Activated CD4-positive, CD25-positive, alpha-beta regulatory T cell treated with anti-CD3 and anti-CD28 coated beads, Interleukin-2, amount 50 U/mL, for 16 hours (primary cell): ENCODE measurements around the gene USP4.
"Not testable (repeated sequence)": the region's sequence is repeated elsewhere in the genome, so short reads cannot be mapped to it uniquely, and the experiment has no call there.

ENCODE experiments used
- DNase-seq: peaks from one replicate; pipeline ENCODE4 v3.0.0-alpha.2; 2020; ENCODE audit warnings: low read depth, low spot score

The USP4 gene

DNA sequence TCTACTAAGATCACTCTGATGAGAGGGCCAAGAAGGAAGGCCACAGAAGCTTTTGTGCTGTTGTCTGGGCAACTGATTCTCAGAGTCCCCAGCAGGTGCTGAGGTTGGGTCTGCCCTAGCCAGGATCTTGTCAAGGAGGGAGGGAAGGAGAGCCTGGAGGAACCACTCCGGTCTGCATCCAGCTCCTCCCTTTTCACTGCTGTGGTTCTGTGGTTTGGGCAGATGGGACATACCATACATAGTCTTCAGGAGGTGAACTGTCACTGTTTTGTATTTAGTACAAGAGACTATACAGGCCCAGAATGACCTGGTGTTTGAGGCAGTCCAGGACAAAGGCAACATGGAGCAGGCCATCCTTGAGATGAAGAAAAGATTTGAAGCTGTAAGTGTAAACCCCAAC lies 84.7 kb downstream of the USP4 start:
- no peak for DNase-seq

DNA sequence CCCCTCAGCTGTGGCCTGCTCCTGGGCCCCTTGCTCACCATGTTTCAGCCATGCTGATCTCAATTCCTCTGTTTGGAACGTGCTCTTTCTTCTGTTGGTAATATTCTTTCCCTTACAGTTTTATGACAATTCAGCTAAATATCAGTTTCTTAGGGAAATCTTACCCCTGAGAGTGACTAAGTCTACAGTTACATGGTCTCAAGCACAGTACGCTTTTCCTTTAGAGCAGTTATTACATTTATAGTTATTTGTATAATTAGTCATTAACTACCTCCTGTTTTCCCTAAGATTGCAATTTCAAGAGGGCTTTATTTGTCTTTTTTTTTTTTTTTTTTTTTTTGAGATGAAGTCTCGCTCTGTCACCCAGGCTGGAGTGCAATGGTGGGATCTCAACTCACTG lies 86.3 kb downstream of the USP4 start:
- no peak for DNase-seq

DNA sequence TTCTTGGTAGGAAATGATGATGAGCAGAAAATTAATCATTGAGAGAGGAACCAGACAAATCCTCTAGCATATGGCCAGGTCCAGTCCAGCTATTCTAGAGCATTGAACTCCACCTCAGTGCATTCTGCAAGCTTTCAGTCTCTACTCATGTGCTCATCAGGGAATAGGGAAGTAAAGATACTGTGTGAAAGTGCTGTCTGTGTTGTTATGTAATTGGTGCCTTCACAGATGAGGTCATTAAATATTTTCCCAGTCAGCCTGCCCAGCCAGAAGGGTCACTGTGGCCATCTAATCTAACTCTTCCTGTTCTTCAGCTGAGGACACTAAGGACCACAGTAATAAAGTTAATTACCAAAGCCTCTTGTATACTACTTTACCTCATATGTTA lies 91.0 kb downstream of the USP4 start:
- DNase-seq: no peak

DNA sequence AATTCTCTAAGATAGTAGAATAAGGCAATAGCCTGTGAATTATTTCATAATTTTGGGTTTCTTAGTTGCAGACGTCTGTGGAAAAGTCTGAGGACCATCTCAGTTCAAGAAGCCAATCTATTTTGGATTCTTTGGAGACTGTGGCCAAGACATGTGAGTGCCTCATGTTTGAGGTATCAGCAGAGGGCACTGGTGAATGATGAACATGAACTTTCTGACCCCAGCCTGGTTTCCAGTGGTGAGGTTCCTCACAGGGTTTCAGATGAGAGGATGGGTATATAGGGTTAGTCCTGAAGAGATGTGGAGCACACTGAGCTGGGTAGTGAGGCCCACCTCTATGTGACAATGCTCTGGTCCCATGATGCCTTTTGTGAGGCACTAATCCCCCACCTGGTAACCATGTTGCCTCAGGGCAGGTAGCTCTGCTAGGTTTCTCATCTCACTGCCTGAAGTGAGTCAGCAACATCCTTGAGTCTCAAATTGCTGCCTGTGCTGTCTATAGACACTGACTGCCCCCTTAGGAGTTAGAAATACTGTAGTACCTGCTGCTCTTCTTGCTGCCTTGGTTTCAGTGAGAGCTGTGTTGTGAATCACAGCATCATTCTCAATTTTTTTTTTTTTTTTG lies 95.2 kb downstream of the USP4 start:
- no peak for DNase-seq

DNA sequence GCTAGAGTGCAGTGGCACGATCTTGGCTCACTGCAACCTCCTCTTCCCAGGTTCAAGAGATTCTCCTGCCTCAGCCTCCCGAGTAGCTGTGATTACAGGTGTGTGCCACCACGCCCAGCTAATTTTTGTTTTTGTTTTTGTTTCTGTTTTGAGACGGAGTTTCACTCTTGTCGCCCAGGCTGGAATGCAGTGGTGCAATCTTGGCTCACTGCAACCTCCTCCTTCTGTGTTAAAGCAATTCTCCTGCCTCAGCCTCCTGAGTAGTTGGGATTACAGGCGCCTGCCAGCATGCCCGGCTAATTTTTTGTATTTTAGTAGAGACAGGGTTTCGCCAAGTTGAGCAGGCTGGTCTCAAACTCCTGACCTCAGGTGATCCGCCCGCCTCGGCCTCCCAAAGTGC lies 99.8 kb downstream of the USP4 start:
- not testable (repeated sequence) for DNase-seq

- no peak for DNase-seq
Measured at GRCh38 chr3:49238274-49239127, 101.4 kb downstream of the USP4 start.

DNA sequence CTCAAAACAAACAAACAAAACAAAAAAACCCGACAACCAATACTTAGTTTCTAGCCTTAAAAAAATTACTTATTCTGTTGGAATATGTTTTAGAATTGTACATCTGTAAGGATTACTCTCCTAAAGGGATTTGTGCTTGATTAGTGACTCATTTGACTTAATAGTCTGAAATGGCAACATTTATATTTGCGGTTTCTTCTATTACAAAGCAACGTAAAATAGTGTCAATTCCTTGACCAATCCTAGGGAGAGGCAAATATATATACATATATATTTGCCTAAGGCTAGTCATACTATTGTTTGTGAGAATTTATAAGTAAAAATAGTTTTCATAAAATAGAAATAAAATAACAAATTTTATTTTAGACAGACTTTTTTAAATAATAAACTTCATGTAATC lies 102.5 kb downstream of the USP4 start:
- no peak for DNase-seq

DNA sequence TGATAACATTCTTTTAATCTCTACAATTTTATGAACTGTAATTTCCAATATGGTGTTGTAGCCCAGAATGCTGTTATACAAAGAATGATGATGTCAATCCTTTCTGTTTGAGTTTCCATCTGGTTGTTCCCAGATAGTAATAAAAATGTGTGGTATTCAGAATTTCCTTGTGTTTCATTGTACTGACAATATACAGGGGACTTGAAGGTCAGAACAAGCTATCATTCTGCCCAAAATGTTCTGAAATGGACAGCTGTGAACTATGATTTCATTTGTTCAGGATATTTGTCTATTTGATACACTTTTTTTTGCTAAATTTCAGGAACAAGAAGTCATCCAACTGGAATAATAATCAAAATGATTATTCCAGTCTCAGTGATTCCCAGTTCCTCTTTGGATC lies 103.6 kb downstream of the USP4 start:
- DNase-seq: no peak

DNA sequence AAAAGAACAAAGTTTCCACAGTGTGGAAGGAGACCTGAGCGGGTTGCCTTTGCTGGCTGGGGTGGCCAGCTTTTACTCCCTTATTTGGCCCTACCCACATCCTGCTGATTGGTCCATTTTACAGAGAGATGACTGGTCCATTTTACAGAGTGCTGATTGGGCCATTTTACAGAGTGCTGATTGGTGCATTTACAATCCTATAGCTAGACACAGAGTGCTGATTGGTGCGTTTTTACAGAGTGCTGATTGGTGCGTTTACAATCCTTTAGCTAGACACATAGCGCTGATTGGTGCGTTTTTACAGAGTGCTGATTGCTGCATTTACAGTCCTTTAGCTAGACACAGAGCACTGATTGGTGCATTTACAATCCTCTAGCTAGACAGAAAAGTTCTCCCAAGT lies 111.0 kb downstream of the USP4 start:
- not testable (repeated sequence) for DNase-seq
